Hematopoietic multipotent progenitor cell treated with erythropoietin and hydrocortisone succinate and interleukin-3 and kit ligand, for 6 days (in vitro differentiated cells): ENCODE results near the gene MAGI1.

ENCODE experiments used
- DNase-seq: peaks from one replicate; pipeline ENCODE4 v3.0.0-alpha.2; 2015

The MAGI1 gene

GRCh38 chr3:65436580-65436979 lies 602.1 kb downstream of the MAGI1 start:
- peak; percentile 12 for DNase-seq

GRCh38 chr3:65433480-65433879 lies 605.2 kb downstream of the MAGI1 start:
- DNase-seq = no peak

DNA sequence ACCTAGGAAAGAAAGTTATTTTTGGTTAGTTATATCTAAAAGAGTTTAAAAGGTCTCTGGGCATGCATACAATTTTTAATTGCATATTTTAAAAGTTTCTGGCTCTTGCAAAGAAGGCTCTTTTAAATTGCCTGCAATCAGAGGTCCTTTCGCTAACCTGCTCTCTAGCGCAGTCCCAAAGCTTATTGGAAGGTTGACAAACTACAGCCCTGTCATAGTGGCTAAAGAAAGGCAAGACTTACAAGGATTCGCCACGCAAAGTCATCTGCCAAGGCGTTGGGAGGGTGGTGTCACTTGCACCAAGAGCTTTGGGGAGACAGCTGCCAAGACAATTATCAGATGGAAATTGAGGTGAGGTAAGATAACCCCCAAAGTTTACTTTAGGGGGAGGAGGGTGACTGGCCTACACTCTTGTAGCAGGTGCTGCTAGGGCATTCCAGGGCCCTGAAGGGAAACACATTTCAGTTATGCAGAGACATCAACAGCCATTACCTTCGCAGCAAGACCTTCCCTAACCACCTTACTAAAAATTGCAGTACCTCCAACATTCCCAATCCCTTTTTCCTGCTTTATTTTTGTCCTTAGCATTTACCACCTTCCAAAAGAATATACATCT lies 606.2 kb downstream of the MAGI1 start:
- DNase-seq = no peak

DNA sequence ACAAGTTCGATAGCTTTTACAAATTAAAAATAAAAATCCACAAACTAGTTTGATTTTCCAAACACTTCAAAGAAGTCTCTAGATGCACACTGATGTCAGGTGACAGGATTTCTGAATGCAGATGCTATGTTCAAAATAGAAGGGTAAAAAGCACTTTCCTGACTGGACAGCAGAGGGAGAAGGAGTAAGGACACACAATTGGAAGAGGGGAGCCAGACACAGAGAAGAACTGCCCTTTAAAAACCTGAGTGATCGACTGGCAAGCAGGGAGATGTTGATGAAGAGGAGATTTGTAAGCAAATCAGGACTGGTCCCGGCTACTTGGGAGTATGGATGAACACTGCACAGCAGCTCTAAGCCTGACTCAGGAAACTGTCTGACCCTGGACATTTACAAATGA lies 612.8 kb downstream of the MAGI1 start:
- DNase-seq = no peak

- no peak for DNase-seq
Measured at GRCh38 chr3:65422154-65422553, 616.6 kb downstream of the MAGI1 start.

- no peak for DNase-seq
Measured at GRCh38 chr3:65419233-65419632, 619.5 kb downstream of the MAGI1 start.

DNA sequence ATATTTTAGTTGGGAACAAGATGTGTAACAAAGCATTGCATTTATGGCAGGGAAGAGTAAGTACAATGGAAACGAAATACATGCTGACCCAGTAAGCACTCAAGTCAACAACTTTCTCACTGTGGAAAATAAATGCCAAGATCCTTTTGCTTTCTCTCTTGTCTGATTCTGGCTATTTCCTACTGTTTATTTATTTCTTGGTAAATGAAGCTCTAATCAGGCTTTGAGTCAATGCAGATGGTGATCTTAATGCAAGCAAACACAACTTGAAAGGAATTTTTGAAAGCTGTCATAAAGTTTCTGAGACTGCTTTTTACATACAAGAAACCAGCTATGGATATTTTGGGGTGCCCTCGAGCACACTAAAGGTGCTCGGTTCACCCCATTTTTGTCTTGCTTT lies 624.8 kb downstream of the MAGI1 start:
- DNase-seq = no peak

- DNase-seq = no peak
Measured at GRCh38 chr3:65412588-65412987, 626.1 kb downstream of the MAGI1 start.

GRCh38 chr3:65411367-65411766 lies 627.4 kb downstream of the MAGI1 start:
- DNase-seq = no peak

DNA sequence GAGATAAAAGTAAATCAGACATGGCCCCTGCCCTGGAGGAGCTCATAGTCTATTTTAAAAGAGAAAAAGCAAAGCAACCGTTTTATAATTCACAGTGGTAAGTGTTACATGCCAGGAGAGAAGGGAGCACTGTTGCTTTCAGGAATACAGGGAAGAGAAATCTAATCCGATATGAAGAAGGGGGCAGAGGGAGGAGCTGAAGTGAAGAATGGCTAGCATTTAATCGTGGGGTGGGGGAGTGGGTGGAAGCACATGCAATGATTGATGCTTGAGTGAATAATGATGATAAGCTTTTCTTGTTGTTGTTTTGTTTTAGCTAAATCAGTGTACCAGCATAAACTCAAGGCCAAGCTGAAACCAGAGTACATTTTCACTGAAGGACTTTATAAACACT lies 629.5 kb downstream of the MAGI1 start:
- no peak for DNase-seq

DNA sequence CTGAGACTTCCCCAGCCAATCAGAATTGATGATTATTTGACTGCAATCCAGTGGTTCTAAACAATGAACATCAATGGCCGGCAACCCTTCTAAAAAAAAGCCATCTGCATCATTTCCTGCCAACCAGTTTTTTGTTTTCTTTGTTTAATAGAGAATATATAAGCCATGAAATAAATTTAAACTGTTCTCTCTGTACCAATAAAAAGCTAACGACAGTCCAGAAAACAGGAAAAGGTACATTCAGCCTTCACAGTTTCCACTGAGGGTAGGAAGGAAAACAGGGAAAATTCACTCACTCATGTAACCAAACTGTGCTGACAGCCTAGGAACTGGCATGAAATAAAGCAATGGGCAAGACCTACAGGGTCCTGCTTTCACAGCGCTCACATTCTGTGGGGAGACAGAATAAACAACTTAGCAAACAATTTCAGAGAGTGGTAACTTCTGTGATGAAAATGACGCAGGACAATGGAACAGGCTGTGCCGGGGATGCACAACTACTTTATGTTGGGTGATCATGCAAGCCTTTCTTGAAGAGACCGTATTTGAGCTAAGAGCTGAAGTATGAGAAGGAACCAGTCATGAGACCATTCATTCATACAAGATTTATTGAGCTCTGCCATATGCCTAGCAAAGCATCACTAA lies 630.1 kb downstream of the MAGI1 start:
- DNase-seq = no peak

DNA sequence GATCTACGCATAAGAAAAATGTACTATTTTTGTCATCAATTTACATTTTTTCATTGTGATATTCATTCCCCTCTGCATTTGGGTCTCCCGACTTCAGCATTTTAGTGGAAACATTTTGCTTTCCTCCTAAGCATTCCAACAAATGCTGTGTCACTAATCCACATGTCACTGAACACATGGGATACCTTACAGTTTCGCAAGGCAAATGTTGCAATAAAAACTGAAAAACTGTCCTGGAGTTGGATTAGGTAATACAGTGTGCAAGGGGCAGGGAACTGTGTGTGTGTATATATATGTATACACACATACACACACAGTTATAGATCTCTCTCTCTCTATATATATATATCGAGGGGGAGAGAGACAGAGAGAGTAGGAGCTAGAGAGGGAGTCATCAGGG lies 632.2 kb downstream of the MAGI1 start:
- peak; percentile 5 for DNase-seq

GRCh38 chr3:65402597-65402996 lies 636.1 kb downstream of the MAGI1 start:
- no peak for DNase-seq

- no peak for DNase-seq
Measured at GRCh38 chr3:65401359-65402305, 637.1 kb downstream of the MAGI1 start.

DNA sequence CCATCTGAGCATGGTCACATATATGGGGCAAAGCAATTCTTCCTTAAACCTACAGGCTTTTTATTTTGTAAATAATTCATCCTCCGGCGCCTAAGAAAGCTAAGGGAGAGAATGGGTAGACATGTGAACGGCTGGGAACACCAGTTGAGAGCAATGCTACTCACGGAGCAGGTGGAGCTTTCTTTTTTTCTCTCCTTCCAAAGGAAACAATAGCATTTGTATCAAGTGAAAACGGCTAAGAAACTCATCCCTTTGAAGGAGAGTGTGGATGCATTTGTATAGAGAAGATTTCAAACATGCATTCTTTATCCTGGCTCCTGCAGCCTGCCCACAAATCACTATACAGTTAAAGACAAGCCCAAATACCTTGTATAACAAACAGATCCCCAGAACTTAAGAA lies 637.8 kb downstream of the MAGI1 start:
- DNase-seq = no peak

GRCh38 chr3:65398953-65399352 lies 639.8 kb downstream of the MAGI1 start:
- DNase-seq = no peak

GRCh38 chr3:65396078-65396477 lies 642.6 kb downstream of the MAGI1 start:
- DNase-seq = no peak

DNA sequence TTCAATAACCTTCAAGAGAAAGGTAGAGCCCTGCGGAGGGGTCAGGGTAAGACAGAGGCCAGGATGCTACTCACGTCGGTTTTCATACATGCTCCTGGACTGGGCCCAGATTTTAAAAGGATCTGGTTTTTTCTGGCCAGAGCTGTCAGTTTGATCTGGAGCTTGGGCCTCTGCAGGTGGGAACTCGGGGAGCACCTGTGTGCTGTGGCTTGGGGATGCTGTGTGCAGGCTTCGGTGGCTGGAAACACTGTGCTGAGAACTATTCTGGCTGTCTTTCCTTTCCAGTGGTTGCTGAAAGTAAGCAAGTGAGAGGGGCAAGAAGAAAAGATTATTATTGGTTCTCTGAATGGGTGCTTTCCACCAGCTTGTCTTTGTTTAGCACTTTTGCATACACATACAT lies 647.6 kb downstream of the MAGI1 start:
- no peak for DNase-seq

- DNase-seq = no peak
Measured at GRCh38 chr3:65385805-65386204, 652.9 kb downstream of the MAGI1 start.

DNA sequence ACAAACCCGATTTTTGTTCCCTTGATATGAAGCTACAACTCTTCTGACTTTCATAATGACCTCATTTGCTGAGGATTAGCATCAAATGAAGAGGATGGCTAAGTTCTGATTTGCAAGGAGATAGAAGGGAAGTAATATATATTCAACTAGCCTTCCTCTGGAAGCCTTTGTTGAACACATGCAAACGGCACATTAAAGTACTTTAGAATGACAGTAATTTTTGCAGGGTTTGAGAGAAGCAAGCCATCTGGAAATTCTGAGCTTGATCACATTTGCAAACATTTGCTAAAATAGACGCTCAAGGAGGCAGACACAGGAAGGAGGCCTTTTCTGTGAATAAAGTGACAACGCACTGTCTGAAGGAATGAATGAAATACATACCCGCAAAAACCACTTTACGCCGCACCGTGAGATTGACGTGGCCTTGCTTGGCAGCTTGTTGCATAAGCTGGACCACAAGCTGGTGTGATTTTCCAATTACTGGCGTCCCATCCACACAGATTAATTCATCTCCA lies 657.2 kb downstream of the MAGI1 start:
- no peak for DNase-seq

GRCh38 chr3:65379223-65379622 lies 659.5 kb downstream of the MAGI1 start:
- no peak for DNase-seq

DNA sequence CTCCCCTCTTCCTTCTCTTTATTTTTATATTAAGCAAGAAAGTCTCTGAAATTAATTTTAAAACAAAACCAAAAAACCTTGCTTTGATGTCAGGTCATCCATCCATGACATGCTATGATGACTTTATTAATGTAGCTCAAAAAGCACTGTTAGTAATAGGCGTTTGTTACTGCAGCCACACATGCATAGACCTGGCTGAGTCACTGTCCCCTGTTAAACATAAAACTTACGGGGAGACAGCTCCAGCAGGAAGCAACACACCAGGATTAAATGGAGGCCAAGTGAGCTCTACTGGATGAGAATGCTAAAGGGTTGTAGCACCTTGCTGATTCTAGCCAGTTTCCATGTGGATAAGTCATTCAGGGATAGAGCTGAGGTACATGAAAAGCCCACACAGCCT lies 661.1 kb downstream of the MAGI1 start:
- no peak for DNase-seq

DNA sequence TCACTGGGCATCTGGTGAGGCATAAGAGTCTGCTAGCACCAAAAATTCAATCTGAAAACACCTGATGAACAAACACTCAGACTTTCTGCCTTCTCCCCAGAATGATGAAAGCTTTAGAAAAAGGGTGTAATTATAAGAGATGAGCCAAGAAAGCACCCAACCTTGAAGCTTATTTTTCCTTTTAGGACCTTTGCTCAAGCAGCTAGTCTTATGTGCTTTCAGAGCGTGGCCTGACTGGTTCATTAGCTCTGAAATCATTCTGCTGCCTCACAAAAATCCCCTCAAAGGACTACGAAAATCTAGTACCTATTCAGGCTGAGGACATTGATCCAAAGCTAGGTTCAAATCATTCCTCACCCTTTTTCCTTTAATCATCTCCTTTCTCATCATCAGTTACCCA lies 662.3 kb downstream of the MAGI1 start:
- DNase-seq = no peak

DNA sequence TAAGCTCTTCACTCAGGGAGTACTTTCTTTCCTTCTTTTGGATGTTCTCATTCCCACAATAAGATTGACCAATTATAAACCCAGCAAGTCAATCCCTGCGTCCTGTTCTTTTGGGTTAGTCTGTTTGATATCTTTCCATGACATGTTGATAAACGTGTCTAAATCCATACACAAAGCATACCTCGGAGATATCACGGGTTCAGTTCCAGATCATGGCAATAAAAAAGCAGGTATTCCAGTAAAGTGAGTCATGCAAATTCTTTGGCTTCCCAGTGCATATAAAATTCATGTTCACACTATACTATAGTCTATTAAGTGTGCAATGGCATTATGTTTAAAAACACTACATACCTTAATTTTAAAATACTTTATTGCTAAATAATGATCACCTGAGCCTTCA lies 667.7 kb downstream of the MAGI1 start:
- DNase-seq = no peak
